Stimulated activated CD4-positive, alpha-beta T cell treated with anti-CD3 and anti-CD28 coated beads, Interleukin-15, amount 100 ng/mL, for 1 hour (primary cell): ENCODE data around the gene SH2D5.
"Not testable (repeated sequence)": the region's sequence is repeated elsewhere in the genome, so short reads cannot be mapped to it uniquely, and the experiment has no call there.

Experiments
- DNase-seq, 2 donors: peaks; one replicate each; pipeline ENCODE4 v3.0.0-alpha.2; 2020; ENCODE audit warnings: low read depth in 1 of 2, low spot score in 1 of 2

SH2D5 gene

DNA sequence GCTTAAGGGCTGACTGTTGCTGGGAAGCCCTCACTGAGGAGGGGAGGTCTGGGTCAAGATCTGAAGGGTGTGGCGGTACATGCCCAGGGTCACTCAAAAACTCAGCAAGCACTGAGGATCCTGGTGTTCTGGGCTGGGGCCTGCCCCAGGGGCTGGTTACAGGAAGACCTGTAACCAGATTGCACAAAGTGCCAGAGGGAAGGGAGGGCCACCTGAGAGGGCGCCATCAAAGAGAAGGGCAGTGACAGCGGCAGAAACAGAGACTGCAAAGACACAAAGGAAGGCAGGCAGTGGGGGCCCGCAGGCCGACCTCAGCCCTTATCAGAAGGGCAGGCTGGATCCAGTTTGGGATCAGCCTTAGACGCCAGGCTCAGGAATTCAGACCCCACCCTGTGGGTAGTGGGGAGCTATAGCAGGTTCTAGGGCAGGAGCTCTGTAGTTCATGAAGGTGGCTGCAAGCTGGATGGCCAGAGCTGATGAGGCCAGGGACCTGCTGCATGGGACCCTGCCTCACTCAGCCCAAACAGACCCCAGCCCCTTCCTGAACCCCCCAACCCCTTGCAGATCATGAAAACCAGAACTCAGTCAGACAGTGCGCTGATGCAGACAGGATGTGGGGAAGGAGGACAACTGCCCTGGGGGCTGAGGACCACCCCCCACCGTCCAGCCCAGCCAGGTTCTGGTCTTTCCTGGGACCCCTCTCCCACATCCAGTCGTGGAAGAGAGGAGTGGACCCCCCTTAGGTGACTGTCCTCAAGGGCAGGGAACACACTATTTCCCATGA lies 3.9 kb downstream of the SH2D5 start:
- DNase-seq = no peak

DNA sequence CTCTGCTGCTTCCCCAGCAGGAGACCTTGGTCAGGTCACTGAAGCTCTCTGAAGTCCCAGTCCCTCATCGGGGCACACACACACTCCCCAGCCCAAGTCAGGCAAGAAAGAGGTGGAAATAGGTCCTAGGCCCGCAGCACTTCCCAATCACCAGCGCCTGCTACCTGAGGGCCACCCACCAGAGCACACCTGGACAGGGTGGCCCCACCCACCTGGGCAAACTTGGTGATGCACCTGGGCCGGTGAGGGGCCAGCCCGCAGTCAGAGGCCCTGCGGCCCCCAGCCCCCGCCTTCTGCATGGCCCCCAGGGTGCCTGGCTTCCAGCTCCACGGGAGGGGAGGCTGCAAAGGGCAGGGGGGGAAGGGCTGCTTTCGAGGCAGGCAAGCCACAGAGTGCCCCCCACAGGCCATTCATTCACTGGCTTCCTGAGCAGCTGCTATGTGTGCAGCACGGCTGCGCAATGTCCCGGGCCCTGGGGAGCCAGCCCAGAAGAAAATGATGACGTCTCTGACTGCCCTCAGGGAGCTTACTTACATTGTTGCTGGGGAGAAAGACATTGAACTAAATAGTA lies 4.7 kb downstream of the SH2D5 start:
- no peak for DNase-seq

DNA sequence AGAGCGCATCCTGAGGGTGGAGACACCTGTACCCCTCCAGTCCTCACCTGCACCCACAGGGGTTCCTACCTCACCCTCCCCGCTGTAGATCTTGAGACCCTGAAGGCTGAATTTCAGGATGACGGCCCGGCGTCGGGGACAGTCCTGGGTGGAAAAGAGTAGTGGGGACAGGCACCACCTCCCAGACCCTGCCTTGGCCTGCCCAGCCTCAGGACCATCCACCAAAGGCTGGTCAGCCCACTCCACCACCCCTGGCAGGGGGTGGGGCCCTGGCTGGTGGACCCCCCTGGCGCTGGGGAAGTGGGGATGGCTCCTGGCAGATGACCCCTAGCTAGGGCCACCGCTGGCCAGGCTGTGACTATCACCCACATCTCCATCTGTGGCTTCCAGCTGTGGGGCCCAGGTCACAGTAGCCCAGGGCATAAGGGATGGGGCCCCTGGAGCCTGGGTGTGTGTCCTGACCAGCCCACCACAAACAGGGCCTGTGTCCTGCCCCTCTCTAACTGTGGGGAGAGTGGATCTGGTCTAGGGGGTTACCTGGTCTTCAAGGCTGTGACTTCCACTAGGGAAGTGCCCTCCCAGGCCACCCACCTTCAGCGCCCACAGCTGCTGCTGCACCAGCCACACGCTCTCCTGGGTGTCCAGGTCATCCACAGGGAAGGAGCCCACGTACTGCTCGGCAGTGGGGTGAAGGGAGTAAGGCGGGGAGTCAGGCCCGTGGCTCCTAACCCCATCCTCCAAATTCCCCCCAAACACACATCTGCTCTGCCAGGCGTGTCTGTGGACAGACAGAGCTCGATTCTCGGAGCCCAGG lies 5.4 kb downstream of the SH2D5 start:
- no peak for DNase-seq

DNA sequence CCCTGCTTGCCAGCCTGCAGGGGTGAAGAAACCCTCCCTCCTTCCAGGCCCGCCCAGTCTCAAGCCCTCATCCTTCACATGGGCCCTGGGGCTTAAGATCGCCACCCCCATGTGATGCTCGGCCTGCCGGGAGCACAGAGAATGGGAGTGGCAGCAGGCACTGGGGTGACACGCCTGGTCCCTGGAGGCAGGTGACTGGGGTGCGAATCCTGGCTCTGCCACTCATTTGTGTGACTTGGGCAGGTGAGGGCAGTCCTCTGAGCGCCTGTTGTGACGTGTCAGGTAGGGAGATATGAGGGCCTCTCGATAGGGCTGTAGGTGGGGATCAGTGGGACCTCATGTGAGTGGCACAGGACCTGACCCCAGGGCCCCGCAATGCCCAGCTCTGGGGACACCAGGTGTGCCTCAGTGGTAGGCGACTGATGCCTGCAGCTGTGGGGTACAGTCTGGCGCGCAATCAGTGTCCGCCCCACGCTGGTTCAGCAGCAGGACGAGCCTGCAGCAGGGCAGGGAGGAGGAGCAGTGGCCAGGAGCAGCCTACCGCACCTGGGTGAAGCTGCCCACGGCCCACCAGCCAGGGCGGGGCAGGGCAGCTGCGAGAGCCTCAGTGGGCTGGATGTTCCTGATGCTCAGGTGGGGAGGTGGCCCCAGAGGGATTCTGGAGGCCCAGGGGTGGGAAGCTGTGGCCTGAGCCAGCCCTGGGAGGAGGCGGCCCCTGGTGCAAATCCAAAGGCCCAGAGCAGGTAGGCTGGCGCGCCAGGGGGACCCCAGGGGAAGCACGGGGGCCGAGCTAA lies 6.2 kb downstream of the SH2D5 start:
- DNase-seq = no peak

DNA sequence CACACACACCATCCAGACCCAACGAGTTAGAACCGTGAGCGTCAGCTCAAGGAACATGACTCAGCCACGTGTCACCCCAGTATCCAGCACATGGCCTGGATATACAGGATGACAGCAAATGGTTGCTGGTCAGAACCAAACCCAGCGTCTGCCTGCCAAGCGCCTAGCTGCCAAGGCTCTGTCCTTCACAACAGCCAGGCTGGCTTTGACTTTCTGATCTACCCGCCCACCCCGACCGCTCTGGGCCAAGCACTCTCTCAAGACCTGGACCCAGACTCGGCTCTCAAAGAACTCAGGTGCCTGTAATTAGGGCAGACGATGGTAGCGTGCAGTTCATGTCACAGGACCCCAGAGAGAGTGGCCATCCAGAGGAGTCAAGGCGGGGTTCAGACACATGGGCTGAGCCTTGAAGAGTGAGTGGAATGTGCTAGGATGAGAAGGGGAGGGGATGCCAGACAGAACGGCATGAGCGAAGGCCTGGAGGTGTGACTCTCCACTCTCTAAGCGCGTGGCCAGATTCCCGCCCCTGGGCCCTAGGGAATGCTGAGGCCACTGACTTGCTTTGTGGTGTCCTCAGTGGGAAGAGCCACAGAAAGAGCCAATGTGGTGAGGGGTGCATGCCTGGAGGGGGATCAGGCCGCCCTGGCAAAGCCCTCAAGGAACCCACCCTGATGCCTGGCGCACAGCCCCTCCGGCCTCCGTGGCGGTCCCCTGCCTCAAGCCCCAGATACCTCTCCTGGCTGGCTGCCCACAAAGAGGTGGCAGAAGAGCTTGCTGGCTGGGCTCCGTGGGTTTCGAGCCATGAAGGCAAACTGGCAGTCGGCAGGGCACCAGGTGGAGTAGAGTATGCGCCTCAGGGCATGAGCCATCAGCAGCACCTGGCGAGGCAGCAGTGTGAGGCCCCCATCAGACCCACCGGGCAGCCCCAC lies 7.0 kb downstream of the SH2D5 start:
- no peak for DNase-seq

DNA sequence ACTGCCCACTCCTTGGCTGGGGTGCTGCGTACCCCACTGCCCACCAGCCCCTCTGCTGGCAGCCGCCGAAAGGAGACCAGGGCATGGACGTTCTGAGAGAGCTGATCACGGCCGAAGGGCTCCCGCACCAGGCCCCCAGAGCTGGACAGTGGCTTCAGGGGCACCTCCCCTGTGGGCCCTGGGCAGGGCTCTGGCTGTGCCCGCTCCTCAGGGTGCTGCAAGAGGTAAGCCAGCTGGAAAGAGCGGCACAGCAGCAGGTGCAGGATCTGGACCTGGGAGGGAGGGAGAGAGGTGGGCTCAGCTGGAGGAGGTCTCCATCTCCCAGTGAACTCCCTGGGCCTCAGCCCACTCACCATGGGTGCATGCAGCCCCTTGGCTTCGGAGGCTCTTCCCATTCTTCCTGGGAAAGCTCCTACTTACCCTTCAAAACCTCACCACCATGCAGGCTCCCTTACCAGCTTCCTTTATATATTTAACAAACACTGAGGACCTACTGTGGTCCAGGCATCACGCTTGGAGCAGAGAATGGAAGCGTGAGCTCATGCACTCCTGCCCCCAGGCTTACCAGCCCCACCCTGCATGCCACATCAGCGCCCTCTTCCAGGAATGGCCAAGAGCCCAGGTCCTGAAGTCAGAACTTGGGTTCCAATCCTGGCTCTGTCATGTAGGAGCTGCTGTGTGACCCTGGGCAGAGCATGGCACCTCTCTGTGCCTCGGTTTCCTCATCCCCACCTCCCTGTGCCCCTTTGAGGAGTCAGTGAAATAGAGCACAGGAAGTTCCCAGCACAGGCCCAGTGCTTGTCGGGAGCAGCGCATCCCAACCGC lies 7.9 kb downstream of the SH2D5 start:
- DNase-seq = no peak

DNA sequence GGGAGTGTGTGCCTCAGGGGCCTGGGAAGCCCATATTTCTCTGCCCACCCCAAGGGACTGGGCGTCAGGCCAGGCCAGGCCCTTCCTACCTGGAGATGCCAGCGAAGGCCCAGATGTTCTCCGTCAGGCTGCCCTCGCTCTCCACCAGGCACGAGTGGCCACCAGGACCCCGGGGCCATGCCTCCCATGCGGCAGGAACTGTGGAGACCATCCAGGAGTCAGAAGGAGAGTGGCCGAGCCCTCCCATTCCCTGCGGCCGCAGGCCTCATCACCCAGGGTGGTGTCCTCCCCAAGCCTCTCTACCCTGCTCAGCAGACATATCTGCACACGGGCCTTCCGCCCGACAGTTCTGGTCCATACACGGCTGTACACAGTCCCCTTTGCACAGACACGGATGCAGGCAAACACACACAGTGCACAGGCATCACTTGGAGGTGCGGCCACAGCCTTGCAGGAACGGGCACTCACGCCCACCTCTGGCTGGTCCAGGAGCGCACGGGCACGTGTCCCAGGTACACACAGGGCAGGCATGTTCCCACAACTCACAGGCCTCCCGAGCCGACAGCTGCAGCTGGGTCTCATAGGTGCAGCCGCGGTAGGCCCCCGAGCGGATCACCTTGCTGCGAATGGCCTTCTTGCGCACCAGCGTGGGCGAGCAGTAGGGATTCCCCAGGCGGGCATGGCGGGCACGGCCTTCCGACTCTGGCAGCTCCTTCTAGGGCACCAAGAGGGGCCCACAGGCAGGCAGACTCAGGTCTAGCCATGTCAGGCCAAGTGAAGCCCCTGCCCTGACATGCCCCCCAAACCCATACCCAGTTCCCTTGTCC lies 8.8 kb downstream of the SH2D5 start:
- DNase-seq = no peak

DNA sequence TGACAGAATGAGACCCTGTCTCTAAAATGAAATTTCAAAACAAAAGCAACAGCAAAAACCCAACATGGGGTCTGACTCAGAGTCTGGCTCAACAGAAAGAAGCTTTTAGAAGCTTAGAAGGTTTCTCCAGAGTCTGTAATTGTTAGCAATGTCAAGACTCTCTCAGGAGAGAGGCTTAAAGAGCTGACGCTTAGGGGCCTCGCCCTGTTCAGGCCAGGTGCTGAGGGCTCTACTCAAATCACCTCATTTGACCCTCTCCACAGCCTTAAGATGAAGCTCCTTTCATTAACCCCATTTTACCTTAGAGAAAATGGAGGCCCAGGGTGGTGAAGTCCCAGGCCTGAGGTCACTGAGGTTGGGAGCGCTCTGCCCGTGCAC lies 9.4 kb downstream of the SH2D5 start:
- no peak for DNase-seq

DNA sequence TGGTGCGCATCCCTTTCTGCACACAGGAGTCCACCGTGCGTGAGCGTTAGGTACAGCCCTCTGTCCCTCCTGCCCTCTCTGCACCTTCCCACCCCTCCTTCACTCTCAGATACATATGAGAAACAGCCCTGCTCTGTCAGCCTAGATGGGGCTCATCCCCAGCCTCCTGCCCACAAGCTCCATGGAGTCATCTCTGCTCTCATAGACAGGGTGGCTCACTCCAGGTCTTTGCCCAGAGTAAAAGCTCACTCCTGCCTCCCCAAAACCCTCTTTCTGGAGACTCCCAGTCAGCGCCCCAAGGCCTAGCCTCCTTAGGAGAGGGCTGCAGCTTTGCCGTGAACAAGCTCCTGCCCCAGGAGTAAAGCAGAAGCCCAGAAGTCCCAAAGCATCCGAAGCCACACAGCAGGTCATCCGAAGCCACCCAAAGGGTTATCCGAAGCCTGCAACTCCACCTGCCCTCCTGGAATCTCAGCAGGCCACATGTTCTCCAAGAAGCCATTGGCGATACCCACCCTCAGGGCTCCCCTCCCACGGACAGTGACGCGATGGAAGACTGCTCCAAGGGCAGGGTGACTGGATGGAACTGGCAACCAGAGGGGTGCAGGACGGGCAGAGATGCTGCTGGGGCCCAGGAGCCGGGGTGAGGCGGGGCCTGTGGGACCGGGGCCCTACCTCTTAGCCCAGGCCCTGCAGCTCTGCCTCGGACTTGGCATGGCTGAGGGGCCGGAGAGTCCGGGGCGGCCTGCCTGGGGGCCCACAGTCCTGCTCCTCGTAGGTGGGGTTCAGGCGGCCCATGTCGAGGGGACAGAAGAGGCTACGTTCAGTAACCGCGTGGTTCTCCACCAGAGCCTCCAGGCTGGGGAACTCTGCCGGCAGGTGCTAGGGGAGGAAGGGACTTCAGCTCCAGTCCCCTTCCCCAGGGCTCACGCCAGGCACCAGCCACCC lies 11.1 kb downstream of the SH2D5 start:
- no peak for DNase-seq

DNA sequence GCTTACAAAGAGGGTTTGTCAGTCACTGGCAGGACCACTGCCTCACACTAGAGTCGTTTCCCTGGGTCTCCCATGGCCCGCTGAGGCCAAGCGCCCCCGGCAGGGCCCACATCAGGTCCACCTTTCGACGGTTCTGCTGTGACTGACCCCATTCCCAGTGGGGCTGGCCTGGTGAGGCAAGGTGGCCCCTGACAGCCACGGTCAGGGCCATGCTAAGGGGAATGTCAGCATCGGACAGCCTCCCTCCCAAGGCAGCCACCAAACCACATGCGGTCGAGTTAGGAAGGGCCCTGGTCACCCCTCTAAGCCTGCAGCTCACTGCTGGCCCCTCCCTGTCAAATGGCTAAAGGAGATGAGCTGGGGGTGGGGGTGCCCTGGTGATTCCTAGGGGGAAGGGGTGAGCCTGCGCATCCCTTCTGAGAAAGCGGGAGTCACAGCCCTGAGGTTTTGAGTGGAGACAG lies 11.8 kb downstream of the SH2D5 start:
- no peak for DNase-seq

DNA sequence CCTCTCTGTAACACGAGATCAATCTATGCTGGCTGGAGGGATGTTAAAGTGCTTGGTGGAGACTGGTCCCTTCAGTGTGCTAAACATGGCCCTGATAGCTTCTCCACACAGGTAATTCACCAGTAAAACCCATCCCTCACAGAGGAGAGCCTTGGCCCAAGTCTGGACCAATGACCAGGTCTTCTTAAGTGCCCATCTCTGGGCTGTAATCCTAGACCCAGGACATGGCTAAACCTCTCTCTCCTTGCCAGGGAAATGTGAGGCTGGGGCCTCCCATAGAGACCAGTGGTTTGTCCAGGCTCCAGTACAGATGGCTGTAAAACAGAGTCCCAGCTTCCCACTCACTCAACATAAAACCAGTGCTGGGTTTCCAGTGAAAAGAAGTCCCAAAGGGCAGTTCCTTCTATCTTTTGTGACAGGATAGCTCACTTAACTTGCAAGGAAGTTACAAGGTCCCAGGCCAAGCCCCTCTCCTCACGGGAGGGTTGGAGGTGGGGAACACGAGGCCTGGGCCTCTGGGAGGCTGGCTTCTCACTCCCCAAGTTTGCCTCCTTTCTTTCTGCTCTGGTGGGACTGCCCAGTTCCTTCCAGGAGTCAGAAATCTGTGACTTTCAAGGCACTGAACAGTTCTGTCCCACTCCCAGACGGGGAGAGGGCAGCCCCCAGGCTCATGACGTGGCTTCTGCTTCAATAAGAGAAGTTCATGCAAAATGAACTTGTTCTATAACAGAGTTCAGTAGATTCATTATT lies 12.5 kb downstream of the SH2D5 start:
- DNase-seq = no peak

DNA sequence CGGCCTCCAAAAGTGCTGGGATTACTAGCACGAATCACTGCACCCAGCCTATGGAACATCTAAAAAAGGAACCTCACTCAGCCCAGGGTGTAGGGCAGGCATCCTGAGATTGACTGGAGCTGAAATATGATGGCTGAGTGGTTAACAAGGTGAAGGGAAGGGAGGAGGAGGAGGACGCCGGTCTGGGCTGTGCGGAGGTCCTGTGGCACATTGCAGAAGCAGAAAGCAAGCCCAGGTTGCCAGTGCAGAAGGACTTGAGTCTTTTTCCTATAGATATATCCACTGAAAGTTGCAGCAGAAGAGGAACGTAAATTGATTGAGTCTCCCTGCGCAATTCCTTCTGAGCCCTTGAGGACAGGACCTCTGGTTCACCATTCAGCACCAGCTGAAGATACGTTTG lies 13.2 kb downstream of the SH2D5 start:
- no peak for DNase-seq

DNA sequence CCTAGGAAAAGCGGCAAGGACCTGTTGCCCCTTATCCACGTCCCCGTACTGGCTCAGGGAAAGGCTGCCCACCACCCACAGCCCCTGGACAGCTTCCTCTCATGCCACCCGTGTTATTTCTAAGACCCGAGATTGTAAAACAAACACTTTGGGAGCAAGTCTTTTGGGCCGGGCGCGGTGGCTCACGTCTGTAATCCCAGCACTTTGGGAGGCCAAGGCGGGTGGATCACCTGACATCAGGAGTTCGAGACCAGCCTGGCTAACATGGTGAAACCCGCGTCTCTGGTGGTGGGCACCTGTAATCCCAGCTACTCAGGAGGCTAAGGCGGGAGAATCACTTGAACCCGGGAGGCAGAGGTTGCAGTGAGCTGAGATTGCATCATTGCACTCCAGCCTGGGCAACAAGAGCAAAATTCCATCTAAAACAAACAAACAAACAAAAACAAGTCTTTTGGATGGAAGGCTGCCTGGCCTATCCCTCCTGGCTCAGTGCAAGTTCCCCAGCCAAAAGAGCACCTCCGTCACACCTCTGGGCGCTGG lies 14.1 kb downstream of the SH2D5 start:
- not testable (repeated sequence) for DNase-seq

DNA sequence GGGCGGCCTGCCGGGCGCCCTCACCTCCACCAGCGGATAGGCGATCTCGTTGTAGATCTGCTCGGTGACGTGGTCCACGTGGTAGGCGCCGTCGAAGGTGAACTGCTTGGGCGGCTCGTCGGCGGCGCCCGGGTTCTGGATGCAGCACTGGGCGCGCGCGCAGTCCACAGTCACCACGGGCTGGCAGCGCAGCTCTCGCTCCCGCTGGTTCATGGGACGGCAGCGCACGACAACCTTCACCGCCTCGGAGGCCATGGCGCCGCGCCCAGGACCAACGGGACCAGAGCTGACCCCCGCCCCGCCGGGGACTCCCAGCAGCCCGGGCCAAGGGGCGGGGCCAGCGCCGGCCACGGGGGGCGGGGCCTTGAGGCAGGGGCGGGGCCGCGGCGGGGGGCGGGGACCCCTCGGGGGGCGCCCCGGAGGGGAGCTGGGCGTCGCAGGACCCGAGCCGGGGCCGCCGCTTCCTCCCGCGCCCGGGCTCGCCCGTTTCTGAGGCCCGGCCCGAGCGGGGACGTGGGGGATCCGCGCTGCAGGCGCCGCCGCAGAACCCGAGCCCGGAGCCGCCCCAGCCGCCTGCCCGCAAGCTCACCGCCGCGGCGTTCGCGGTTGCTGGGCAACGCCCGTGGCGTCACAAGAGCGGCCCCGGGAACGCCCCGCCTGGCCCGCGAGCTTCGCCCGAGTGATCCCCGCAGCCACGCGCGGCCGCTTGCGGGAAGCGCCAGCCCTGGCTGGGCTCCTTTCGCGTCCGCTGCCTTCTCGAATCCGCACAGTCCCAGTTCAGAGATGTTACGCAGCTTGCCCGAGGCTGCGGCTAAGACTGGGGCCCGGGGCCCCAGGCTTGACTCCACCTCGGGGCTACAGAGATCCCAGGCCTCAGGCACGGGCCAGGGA lies 14.8 kb downstream of the SH2D5 start, which contains the start of gene KIF17:
Gene KIF17 (minus strand): TSS at position 556 of the 891 bp plus-strand sequence. CDS start 301 bp downstream, at position 255.
- peak; percentile 40 to 54 for DNase-seq

DNA sequence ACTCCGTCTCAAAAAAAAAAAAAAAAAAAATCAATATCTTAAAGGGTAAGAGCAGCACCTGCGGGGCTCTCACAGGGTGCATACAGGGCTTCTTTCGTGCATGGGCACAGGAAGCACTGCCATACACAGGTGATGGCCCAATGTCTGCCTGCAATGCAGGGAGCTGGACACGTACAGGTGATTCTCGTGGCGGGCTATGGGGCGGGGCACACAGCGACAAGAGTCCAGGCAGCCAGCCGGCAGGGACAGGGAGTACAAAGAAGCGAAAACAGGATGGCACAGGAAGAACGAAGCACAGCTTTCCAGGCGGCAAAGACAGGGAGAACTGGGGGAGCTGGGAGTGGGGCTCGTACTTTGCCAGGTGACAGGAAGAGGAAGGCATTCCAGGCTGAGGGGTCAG lies 16.3 kb downstream of the SH2D5 start:
- no peak for DNase-seq
